Measurements from ENCODE around the gene TBRG1. TPM values are rescaled to one million over a fixed set of nuclear protein-coding genes. Genes with fewer than 3 reads are reported as not detected.

The TBRG1 gene
- total RNA-seq, 1 donor = 40.2 TPM

DNA sequence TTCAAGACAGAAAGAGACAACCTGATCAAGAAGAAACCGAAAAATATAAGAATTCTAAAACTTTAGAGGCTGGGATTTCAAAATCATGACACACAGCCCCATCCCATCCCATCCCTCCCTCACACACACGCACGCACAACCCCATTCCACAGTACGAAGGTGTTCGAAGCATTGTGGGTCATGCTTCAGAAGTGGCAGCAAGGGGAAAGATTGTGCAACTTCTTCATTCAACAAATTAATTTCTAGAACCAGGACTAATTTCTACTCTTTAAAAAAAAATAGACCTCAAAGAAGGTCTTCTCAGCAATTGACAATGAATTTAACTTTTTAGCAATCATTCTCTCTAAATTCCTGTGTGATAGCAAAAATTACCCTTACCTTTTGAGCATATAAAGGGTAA, 51.9 kb downstream of the TBRG1 start:
- H2AFZ ChIP-seq (ENCODE audit: low read length) = peak overlapping the region; percentile 93
- no peaks in the 10 kb centered on the region for H3K9me3 ChIP-seq (ENCODE audit: low read depth, low read length)
- peak overlapping the region; percentile 90 for H3K4me3 ChIP-seq (ENCODE audit: insufficient read depth, low read length)
- H3K79me2 ChIP-seq (ENCODE audit: insufficient read depth, low read length) = no peaks in the 10 kb centered on the region
- no peaks in the 10 kb centered on the region for H4K20me1 ChIP-seq (ENCODE audit: insufficient read depth, low read length)
- TF ChIP-seq, protein P1, sequence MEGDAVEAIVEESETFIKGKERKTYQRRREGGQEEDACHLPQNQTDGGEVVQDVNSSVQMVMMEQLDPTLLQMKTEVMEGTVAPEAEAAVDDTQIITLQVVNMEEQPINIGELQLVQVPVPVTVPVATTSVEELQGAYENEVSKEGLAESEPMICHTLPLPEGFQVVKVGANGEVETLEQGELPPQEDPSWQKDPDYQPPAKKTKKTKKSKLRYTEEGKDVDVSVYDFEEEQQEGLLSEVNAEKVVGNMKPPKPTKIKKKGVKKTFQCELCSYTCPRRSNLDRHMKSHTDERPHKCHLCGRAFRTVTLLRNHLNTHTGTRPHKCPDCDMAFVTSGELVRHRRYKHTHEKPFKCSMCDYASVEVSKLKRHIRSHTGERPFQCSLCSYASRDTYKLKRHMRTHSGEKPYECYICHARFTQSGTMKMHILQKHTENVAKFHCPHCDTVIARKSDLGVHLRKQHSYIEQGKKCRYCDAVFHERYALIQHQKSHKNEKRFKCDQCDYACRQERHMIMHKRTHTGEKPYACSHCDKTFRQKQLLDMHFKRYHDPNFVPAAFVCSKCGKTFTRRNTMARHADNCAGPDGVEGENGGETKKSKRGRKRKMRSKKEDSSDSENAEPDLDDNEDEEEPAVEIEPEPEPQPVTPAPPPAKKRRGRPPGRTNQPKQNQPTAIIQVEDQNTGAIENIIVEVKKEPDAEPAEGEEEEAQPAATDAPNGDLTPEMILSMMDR (IDR thresholded peaks at IDR 0.05; ENCODE audit: extremely low read depth, low read depth, low read length) = no peak
- peak overlapping the region; percentile 81 for H3K27ac ChIP-seq (ENCODE audit: low read depth, low read length)
- DNase-seq (ENCODE audit: insufficient read length, low spot score, missing footprints) = no peak
- peaks cover 10% of the 10 kb centered on the region for H3K4me1 ChIP-seq (ENCODE audit: insufficient read depth, low read length)
- peak overlapping the region; percentile 92 for H3K4me2 ChIP-seq (ENCODE audit: insufficient read depth, low read length)
- no peaks in the 10 kb centered on the region for H3K36me3 ChIP-seq (ENCODE audit: insufficient read depth, low read length)
- H3K27me3 ChIP-seq (ENCODE audit: insufficient read depth, low read length) = no peaks in the 10 kb centered on the region

DNA sequence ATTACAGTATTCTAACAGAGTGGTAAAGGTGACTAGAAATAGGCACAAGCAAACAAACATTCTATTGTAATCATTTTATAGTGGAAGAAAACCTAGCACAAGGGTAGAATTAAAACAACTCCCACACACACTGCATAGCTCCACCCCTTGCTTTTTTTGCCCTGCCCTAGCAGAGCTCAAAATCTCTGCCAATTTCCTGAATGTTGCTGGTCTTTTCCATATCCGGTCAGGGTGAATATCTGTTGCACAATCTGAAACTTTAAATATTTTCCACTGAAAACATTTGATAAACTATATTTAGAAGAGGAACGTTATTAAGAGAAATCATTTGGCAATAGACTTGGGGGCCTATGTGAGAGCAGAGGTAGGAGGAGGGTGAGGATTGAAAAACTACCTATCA, 53.7 kb downstream of the TBRG1 start:
- no peak for DNase-seq (ENCODE audit: insufficient read length, low spot score, missing footprints)
- Histone ChIP-seq H3K27ac (ENCODE audit: low read depth, low read length) (no peak overlapping the region), H3K27me3 (ENCODE audit: insufficient read depth, low read length) (no peaks in the 10 kb centered on the region), H3K79me2 (ENCODE audit: insufficient read depth, low read length) (no peaks in the 10 kb centered on the region), H2AFZ (ENCODE audit: low read length) (peak overlapping the region; percentile 62), H3K4me2 (ENCODE audit: insufficient read depth, low read length) (peak overlapping the region; percentile 55), H3K4me1 (ENCODE audit: insufficient read depth, low read length) (peaks cover 10% of the 10 kb centered on the region), H3K9me3 (ENCODE audit: low read depth, low read length) (no peaks in the 10 kb centered on the region), H3K36me3 (ENCODE audit: insufficient read depth, low read length) (no peaks in the 10 kb centered on the region), H3K4me3 (ENCODE audit: insufficient read depth, low read length) (no peak overlapping the region), H4K20me1 (ENCODE audit: insufficient read depth, low read length) (no peaks in the 10 kb centered on the region)
- TF ChIP-seq, protein P1 (IDR thresholded peaks at IDR 0.05; ENCODE audit: extremely low read depth, low read depth, low read length) = no peak

DNA sequence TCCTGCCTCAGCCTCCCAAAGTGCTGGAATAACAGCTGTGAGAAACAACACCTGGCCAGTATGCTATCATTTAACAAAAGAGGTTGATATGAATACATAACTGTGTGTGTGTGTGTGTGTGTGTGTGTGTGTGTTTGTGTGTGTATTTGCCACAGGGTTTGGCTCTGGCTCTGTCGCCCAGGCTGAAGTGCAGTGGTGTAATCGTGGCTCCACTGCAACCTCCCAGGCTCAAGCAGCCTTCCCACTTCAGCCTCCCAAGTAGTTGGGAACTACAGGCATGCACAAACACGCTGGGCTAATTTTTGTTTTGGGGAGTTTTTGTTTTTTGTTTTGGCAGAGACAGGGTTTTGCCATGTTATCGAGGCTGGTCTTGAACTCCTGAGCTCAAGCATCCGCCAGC, 55.8 kb downstream of the TBRG1 start:
- Histone ChIP-seq H3K4me1 (ENCODE audit: insufficient read depth, low read length) (peaks cover 6% of the 10 kb centered on the region), H3K36me3 (ENCODE audit: insufficient read depth, low read length) (no peaks in the 10 kb centered on the region), H4K20me1 (ENCODE audit: insufficient read depth, low read length) (no peaks in the 10 kb centered on the region), H3K4me3 (ENCODE audit: insufficient read depth, low read length) (no peak overlapping the region), H3K79me2 (ENCODE audit: insufficient read depth, low read length) (no peaks in the 10 kb centered on the region), H3K27ac (ENCODE audit: low read depth, low read length) (no peak overlapping the region), H3K27me3 (ENCODE audit: insufficient read depth, low read length) (no peaks in the 10 kb centered on the region), H3K9me3 (ENCODE audit: low read depth, low read length) (peaks cover 2% of the 10 kb centered on the region), H3K4me2 (ENCODE audit: insufficient read depth, low read length) (no peak overlapping the region), H2AFZ (ENCODE audit: low read length) (no peak overlapping the region)
- no peak for DNase-seq (ENCODE audit: insufficient read length, low spot score, missing footprints)
- TF ChIP-seq, protein P1 (IDR thresholded peaks at IDR 0.05; ENCODE audit: extremely low read depth, low read depth, low read length) = no peak

DNA sequence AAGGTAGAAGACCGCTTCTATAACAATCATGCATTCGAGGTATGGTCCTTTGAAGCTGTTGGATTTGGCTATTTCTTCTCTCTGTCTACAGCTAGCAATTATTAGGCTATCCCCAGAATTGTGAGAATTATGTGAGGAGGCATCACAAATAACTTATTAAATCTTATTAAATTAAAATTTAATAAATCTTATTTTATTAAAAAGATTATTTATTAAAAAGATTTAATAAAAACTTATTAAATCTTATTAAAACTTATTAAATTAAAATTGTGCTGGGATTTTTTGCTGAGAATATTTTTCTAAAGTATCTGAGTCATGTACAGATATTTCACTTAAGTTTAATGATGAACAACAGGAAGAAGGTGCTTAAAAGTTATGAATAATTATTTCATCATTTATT, 58.8 kb downstream of the TBRG1 start:
- peaks cover 2% of the 10 kb centered on the region for H3K9me3 ChIP-seq (ENCODE audit: low read depth, low read length)
- TF ChIP-seq, protein P1 (IDR thresholded peaks at IDR 0.05; ENCODE audit: extremely low read depth, low read depth, low read length) = no peak

More for the DNA sequence above, 58.8 kb downstream of the TBRG1 start:
- H2AFZ ChIP-seq (ENCODE audit: low read length) = no peak overlapping the region
- no peaks in the 10 kb centered on the region for H3K79me2 ChIP-seq (ENCODE audit: insufficient read depth, low read length)
- DNase-seq (ENCODE audit: insufficient read length, low spot score, missing footprints) = no peak
- no peaks in the 10 kb centered on the region for H4K20me1 ChIP-seq (ENCODE audit: insufficient read depth, low read length)
- no peak overlapping the region for H3K4me3 ChIP-seq (ENCODE audit: insufficient read depth, low read length)
- no peak overlapping the region for H3K4me2 ChIP-seq (ENCODE audit: insufficient read depth, low read length)
- no peaks in the 10 kb centered on the region for H3K4me1 ChIP-seq (ENCODE audit: insufficient read depth, low read length)
- no peak overlapping the region for H3K27ac ChIP-seq (ENCODE audit: low read depth, low read length)
- H3K27me3 ChIP-seq (ENCODE audit: insufficient read depth, low read length) = no peaks in the 10 kb centered on the region
- H3K36me3 ChIP-seq (ENCODE audit: insufficient read depth, low read length) = no peaks in the 10 kb centered on the region
